ENCODE measurements around the gene POLG. TPM values are rescaled to one million over a fixed set of nuclear protein-coding genes. Genes with fewer than 3 reads are reported as not detected.
A peak's percentile ranks its signal among the peaks of the same experiment; 100 is the strongest.

The POLG gene
- total and polyA plus RNA-seq, 2 of the 13 experiments (the other 11 are each of a cell fraction or from before 2014, with no cell fraction given): 26.6 to 35.5 TPM

GRCh38 chr15:89358755-89359439 lies 24.3 kb upstream of the POLG start (continued):
- TF ChIP-seq LBX2 (CRISPR knock-in tag; IDR thresholded peaks at IDR 0.05; ENCODE audit: borderline replicate concordance) (no peak), DDIT3 (CRISPR knock-in tag; IDR thresholded peaks at IDR 0.05) (no peak), HIC2 (CRISPR knock-in tag; IDR thresholded peaks at IDR 0.05; ENCODE audit: low read depth) (0 out of 2 replicates have a peak, but pooled peaks have one; percentile 20), SAFB2 (CRISPR knock-in tag; IDR thresholded peaks at IDR 0.05; ENCODE audit: borderline replicate concordance, low read depth) (no peak), SRSF1 (optimal IDR thresholded peaks at IDR 0.05; ENCODE audit: low read depth, low read length) (no peak), HDAC2 (CRISPR knock-in tag; IDR thresholded peaks at IDR 0.05) (0 out of 2 replicates have a peak, but pooled peaks have one; percentile 25), TFDP1 (CRISPR knock-in tag; IDR thresholded peaks at IDR 0.05; ENCODE audit: borderline replicate concordance) (peak; percentile 77; the same call in 1 of the 2 replicates), ZNF333 (CRISPR knock-in tag; IDR thresholded peaks at IDR 0.05; ENCODE audit: borderline replicate concordance) (peak; percentile 90; the same call in 1 of the 2 replicates), ZBTB33 (CRISPR knock-in tag; IDR thresholded peaks at IDR 0.05) (0 out of 2 replicates have a peak, but pooled peaks have one; percentile 23), DBP (CRISPR knock-in tag; IDR thresholded peaks at IDR 0.05; ENCODE audit: not compliant biosample characterization) (no peak), TAF15 (IDR thresholded peaks at IDR 0.05; ENCODE audit: low read depth, low read length, poor library complexity, severe bottlenecking) (no peak), MIER3 (CRISPR knock-in tag; IDR thresholded peaks at IDR 0.05; ENCODE audit: borderline replicate concordance) (peak; percentile 29; the same call in 1 of the 2 replicates), MYPOP (CRISPR knock-in tag; IDR thresholded peaks at IDR 0.05) (0 out of 2 replicates have a peak, but pooled peaks have one; percentile 44), ETS1 (CRISPR knock-in tag; IDR thresholded peaks at IDR 0.05) (no peak), MED1 (CRISPR knock-in tag; IDR thresholded peaks at IDR 0.05) (no peak), ZNF230 (CRISPR knock-in tag; IDR thresholded peaks at IDR 0.05) (no peak), ZNF501 (CRISPR knock-in tag; IDR thresholded peaks at IDR 0.05) (0 out of 2 replicates have a peak, but pooled peaks have one; percentile 77), TAF1 (CRISPR knock-in tag; IDR thresholded peaks at IDR 0.05) (no peak), ARNT2 (CRISPR knock-in tag; IDR thresholded peaks at IDR 0.05; ENCODE audit: low read depth) (peak; percentile 67; the same call in 1 of the 2 replicates)

Data from HepG2 (cell line).